ENCODE measurements around the gene GPX1.
"Not testable (repeated sequence)": the region's sequence is repeated elsewhere in the genome, so short reads cannot be mapped to it uniquely, and the experiment has no call there.

The GPX1 gene

GRCh38 chr3:49349348-49350114, 8.6 kb downstream of the GPX1 start:
- Mint-ChIP-seq H3K36me3 (ENCODE audit: low read depth) (peaks cover 6% of the 10 kb centered on the region), H3K4me1 (ENCODE audit: low read depth) (peaks cover 85% of the 10 kb centered on the region), H3K27ac (peak overlapping the region; percentile 98), H3K27me3 (no peaks in the 10 kb centered on the region), H3K9me3 (no peaks in the 10 kb centered on the region), H3K4me3 (no peak overlapping the region)
- intact Hi-C loops (cut with micrococcal nuclease) = no loop called here

- H3K27me3 Mint-ChIP-seq; H3K4me3 Mint-ChIP-seq; H3K9me3 Mint-ChIP-seq; intact Hi-C loops (cut with micrococcal nuclease); H3K36me3 Mint-ChIP-seq (ENCODE audit: low read depth): not testable (repeated sequence)
- H3K4me1 Mint-ChIP-seq (ENCODE audit: low read depth) = peaks cover 80% of the 10 kb centered on the region
- H3K27ac Mint-ChIP-seq = peak overlapping the region; percentile 98
Measured at GRCh38 chr3:49348361-49348760, 9.8 kb downstream of the GPX1 start.

GRCh38 chr3:49346797-49347251, 11.3 kb downstream of the GPX1 start:
- Mint-ChIP-seq H3K36me3 (ENCODE audit: low read depth) (no peaks in the 10 kb centered on the region), H3K4me3 (no peak overlapping the region), H3K9me3 (no peaks in the 10 kb centered on the region), H3K27me3 (no peaks in the 10 kb centered on the region), H3K27ac (peak overlapping the region; percentile 98), H3K4me1 (ENCODE audit: low read depth) (peaks cover 75% of the 10 kb centered on the region)
- intact Hi-C loops (cut with micrococcal nuclease) = no loop called here

GRCh38 chr3:49343163-49343562, 15.0 kb downstream of the GPX1 start:
- peaks cover 70% of the 10 kb centered on the region for H3K4me1 Mint-ChIP-seq (ENCODE audit: low read depth)
- no peaks in the 10 kb centered on the region for H3K9me3 Mint-ChIP-seq
- H3K27ac Mint-ChIP-seq = peak overlapping the region; percentile 98
- no peaks in the 10 kb centered on the region for H3K27me3 Mint-ChIP-seq
- H3K4me3 Mint-ChIP-seq = peak overlapping the region; percentile 30
- intact Hi-C loops (cut with micrococcal nuclease) = loop anchor here (5.0 kb wide), 2 partner anchors 69 to 104 kb away; partner anchors contain the start of genes RHOA and TCTA
- peaks cover 17% of the 10 kb centered on the region for H3K36me3 Mint-ChIP-seq (ENCODE audit: low read depth)

- H3K9me3 Mint-ChIP-seq = no peaks in the 10 kb centered on the region
- no peak overlapping the region for H3K4me3 Mint-ChIP-seq
- intact Hi-C loops (cut with micrococcal nuclease) = loop anchor here (5.0 kb wide), 2 partner anchors 70 to 105 kb away; partner anchors contain the start of genes RHOA and TCTA
- H3K36me3 Mint-ChIP-seq (ENCODE audit: low read depth) = peaks cover 21% of the 10 kb centered on the region
- H3K27me3 Mint-ChIP-seq = no peaks in the 10 kb centered on the region
- peaks cover 68% of the 10 kb centered on the region for H3K4me1 Mint-ChIP-seq (ENCODE audit: low read depth)
- H3K27ac Mint-ChIP-seq = peak overlapping the region; percentile 98
Measured at GRCh38 chr3:49341996-49342395, 16.2 kb downstream of the GPX1 start.

GRCh38 chr3:49339941-49340800, 18.0 kb downstream of the GPX1 start, which contains the start of gene USP4:
Gene USP4 (minus strand): TSS chr3:49340053. CDS start chr3:49340024, 29 bp downstream.
- peak within 1 kb of the TSS; percentile 98 for H3K27ac Mint-ChIP-seq

GRCh38 chr3:49339581-49339940, 18.6 kb downstream of the GPX1 start:
- Mint-ChIP-seq H3K9me3 (no peaks in the 10 kb centered on the region), H3K36me3 (ENCODE audit: low read depth) (peaks cover 45% of the 10 kb centered on the region), H3K4me3 (peak overlapping the region; percentile 98), H3K27me3 (no peaks in the 10 kb centered on the region), H3K27ac (peak overlapping the region; percentile 98), H3K4me1 (ENCODE audit: low read depth) (peaks cover 57% of the 10 kb centered on the region)
- intact Hi-C loops (cut with micrococcal nuclease) = loop anchor here (5.0 kb wide), 1 partner anchor 33 kb away; no protein-coding TSS in a partner anchor

More at GRCh38 chr3:49339941-49340800, 18.0 kb downstream of the GPX1 start, which contains the start of gene USP4:
- H3K9me3 Mint-ChIP-seq = no peaks in the 10 kb centered on the region
- peaks cover 39% of the 10 kb centered on the region for H3K36me3 Mint-ChIP-seq (ENCODE audit: low read depth)
- no peaks in the 10 kb centered on the region for H3K27me3 Mint-ChIP-seq
- peaks cover 60% of the 10 kb centered on the region for H3K4me1 Mint-ChIP-seq (ENCODE audit: low read depth)
- peak within 1 kb of the TSS; percentile 98 for H3K4me3 Mint-ChIP-seq
- intact Hi-C loops (cut with micrococcal nuclease) = loop anchor here (1.0 to 5.0 kb wide), 4 partner anchors 18 to 107 kb away; partner anchors contain the start of genes GPX1, RHOA and TCTA

GRCh38 chr3:49333916-49334633, 24.1 kb downstream of the GPX1 start:
- Mint-ChIP-seq H3K9me3 (no peaks in the 10 kb centered on the region), H3K27me3 (no peaks in the 10 kb centered on the region), H3K4me3 (no peak overlapping the region), H3K4me1 (ENCODE audit: low read depth) (peaks cover 34% of the 10 kb centered on the region), H3K27ac (peak overlapping the region; percentile 75), H3K36me3 (ENCODE audit: low read depth) (peaks cover 91% of the 10 kb centered on the region)
- intact Hi-C loops (cut with micrococcal nuclease) = no loop called here

- intact Hi-C loops (cut with micrococcal nuclease) = no loop called here
- Mint-ChIP-seq H3K36me3 (ENCODE audit: low read depth) (peaks cover 91% of the 10 kb centered on the region), H3K4me1 (ENCODE audit: low read depth) (peaks cover 24% of the 10 kb centered on the region), H3K27me3 (no peaks in the 10 kb centered on the region), H3K9me3 (no peaks in the 10 kb centered on the region), H3K4me3 (no peak overlapping the region), H3K27ac (peak overlapping the region; percentile 75)
Measured at GRCh38 chr3:49333091-49333490, 25.1 kb downstream of the GPX1 start.

GRCh38 chr3:49329186-49329585, 29.0 kb downstream of the GPX1 start:
- H3K36me3 Mint-ChIP-seq (ENCODE audit: low read depth) = peaks cover 99% of the 10 kb centered on the region

GRCh38 chr3:49328350-49328749, 29.8 kb downstream of the GPX1 start:
- H3K9me3 Mint-ChIP-seq; H3K27me3 Mint-ChIP-seq; intact Hi-C loops (cut with micrococcal nuclease); H3K4me3 Mint-ChIP-seq; H3K27ac Mint-ChIP-seq; H3K4me1 Mint-ChIP-seq (ENCODE audit: low read depth): not testable (repeated sequence)
- peaks cover 99% of the 10 kb centered on the region for H3K36me3 Mint-ChIP-seq (ENCODE audit: low read depth)

More at GRCh38 chr3:49329186-49329585, 29.0 kb downstream of the GPX1 start:
- H3K4me1 Mint-ChIP-seq (ENCODE audit: low read depth) = peaks cover 13% of the 10 kb centered on the region
- intact Hi-C loops (cut with micrococcal nuclease) = no loop called here
- no peaks in the 10 kb centered on the region for H3K27me3 Mint-ChIP-seq
- H3K9me3 Mint-ChIP-seq = no peaks in the 10 kb centered on the region
- no peak overlapping the region for H3K4me3 Mint-ChIP-seq
- H3K27ac Mint-ChIP-seq = no peak overlapping the region

- intact Hi-C loops (cut with micrococcal nuclease) = no loop called here
- Mint-ChIP-seq H3K4me1 (ENCODE audit: low read depth) (peaks cover under 1% of the 10 kb centered on the region), H3K9me3 (no peaks in the 10 kb centered on the region), H3K4me3 (no peak overlapping the region), H3K27ac (no peak overlapping the region), H3K27me3 (no peaks in the 10 kb centered on the region), H3K36me3 (ENCODE audit: low read depth) (peaks cover 99% of the 10 kb centered on the region)
Measured at GRCh38 chr3:49327485-49327884, 30.7 kb downstream of the GPX1 start.

GRCh38 chr3:49324768-49325167, 33.4 kb downstream of the GPX1 start:
- Mint-ChIP-seq H3K4me1 (ENCODE audit: low read depth) (no peaks in the 10 kb centered on the region), H3K4me3 (no peak overlapping the region), H3K36me3 (ENCODE audit: low read depth) (peaks cover 99% of the 10 kb centered on the region), H3K27ac (no peak overlapping the region), H3K9me3 (no peaks in the 10 kb centered on the region), H3K27me3 (no peaks in the 10 kb centered on the region)
- intact Hi-C loops (cut with micrococcal nuclease) = no loop called here
